Skeletal muscle satellite cell (primary cell): ENCODE measurements around the gene ZNF726. TPM values are rescaled to one million over a fixed set of nuclear protein-coding genes. Genes with fewer than 3 reads are reported as not detected.
"Not testable (repeated sequence)": the region's sequence is repeated elsewhere in the genome, so short reads cannot be mapped to it uniquely, and the experiment has no call there.

Source experiments
- H3K27me3 ChIP-seq: 2 replicates; pipeline ENCODE4 v1.7.0; 2013; ENCODE audit warnings: low read length; ENCODE audit not compliant: control insufficient read depth, insufficient read depth
- H3K36me3 ChIP-seq: 2 replicates; pipeline ENCODE4 v1.7.0; 2013; ENCODE audit warnings: mild to moderate bottlenecking, control low read depth, low read length; ENCODE audit not compliant: insufficient read depth
- H3K4me1 ChIP-seq: 2 replicates; pipeline ENCODE4 v1.7.0; 2013; ENCODE audit warnings: low read length; ENCODE audit not compliant: control insufficient read depth, insufficient read depth
- H3K4me2 ChIP-seq: 2 replicates; pipeline ENCODE4 v1.7.0; 2013; ENCODE audit warnings: mild to moderate bottlenecking, low read length
- H3K4me3 ChIP-seq: 2 replicates; pipeline ENCODE4 v1.7.0; 2013; ENCODE audit warnings: low read length
- H3K9ac ChIP-seq: 2 replicates; pipeline ENCODE4 v1.7.0; 2013; ENCODE audit warnings: mild to moderate bottlenecking, low read depth, low read length, moderate library complexity
- H3K9me3 ChIP-seq: replicated peaks from 2 replicates; pipeline ENCODE4 v1.7.0; 2013; ENCODE audit warnings: mild to moderate bottlenecking, control low read depth, low read length
- total RNA-seq: library from RNA; depleted of rRNA; stranded (reverse); fragments of >200 nt; gene quantifications from 2 replicates; pipeline ENCODE4 v1.2.3, GENCODE V29; 2012; rRNA removed

The ZNF726 gene
- total RNA-seq = 3.5 and 3.9 TPM in 2 replicates

GRCh38 chr19:23914402-23915286 lies at the start of gene ZNF726:
TSS of gene ZNF726 (plus strand) at chr19:23914886. CDS start at chr19:23914995, 109 bp downstream.
- Histone ChIP-seq H3K9me3 (no peaks in the 10 kb centered on the region), H3K4me3 (peak within 1 kb of the TSS; percentile 99), H3K4me1 (no peaks in the 10 kb centered on the region), H3K9ac (peak within 1 kb of the TSS; percentile 89), H3K36me3 (no peaks in the 10 kb centered on the region), H3K4me2 (peak within 1 kb of the TSS; percentile 84), H3K27me3 (no peaks in the 10 kb centered on the region)

- Histone ChIP-seq H3K9me3 (peaks cover 9% of the 10 kb centered on the region), H3K4me2 (no peak overlapping the region)
Observed at GRCh38 chr19:23867895-23868294, 46.8 kb upstream of the ZNF726 start.

GRCh38 chr19:23868630-23869029 lies 46.1 kb upstream of the ZNF726 start:
- no peaks in the 10 kb centered on the region for H3K36me3 ChIP-seq
- H3K27me3 ChIP-seq = no peaks in the 10 kb centered on the region
- no peak overlapping the region for H3K4me3 ChIP-seq
- no peak overlapping the region for H3K9ac ChIP-seq
- H3K4me2 ChIP-seq = no peak overlapping the region
- H3K4me1 ChIP-seq = no peaks in the 10 kb centered on the region
- peaks cover 5% of the 10 kb centered on the region for H3K9me3 ChIP-seq

More at GRCh38 chr19:23867895-23868294, 46.8 kb upstream of the ZNF726 start:
- no peak overlapping the region for H3K9ac ChIP-seq
- no peaks in the 10 kb centered on the region for H3K27me3 ChIP-seq
- H3K4me1 ChIP-seq = no peaks in the 10 kb centered on the region
- H3K36me3 ChIP-seq = no peaks in the 10 kb centered on the region
- H3K4me3 ChIP-seq = no peak overlapping the region

- no peaks in the 10 kb centered on the region for H3K9me3 ChIP-seq
- H3K4me2 ChIP-seq = no peak overlapping the region
- H3K9ac ChIP-seq = no peak overlapping the region
- no peak overlapping the region for H3K4me3 ChIP-seq
- no peaks in the 10 kb centered on the region for H3K27me3 ChIP-seq
- no peaks in the 10 kb centered on the region for H3K4me1 ChIP-seq
- no peaks in the 10 kb centered on the region for H3K36me3 ChIP-seq
Observed at GRCh38 chr19:23872282-23872919, 42.3 kb upstream of the ZNF726 start.

GRCh38 chr19:23876261-23876660 lies 38.4 kb upstream of the ZNF726 start:
- Histone ChIP-seq H3K9ac (no peak overlapping the region), H3K36me3 (no peaks in the 10 kb centered on the region), H3K27me3 (no peaks in the 10 kb centered on the region), H3K4me2 (no peak overlapping the region), H3K4me3 (no peak overlapping the region), H3K4me1 (no peaks in the 10 kb centered on the region), H3K9me3 (no peaks in the 10 kb centered on the region)

GRCh38 chr19:23876756-23877155 lies 37.9 kb upstream of the ZNF726 start:
- not testable (repeated sequence) for H3K4me3 ChIP-seq

GRCh38 chr19:23882493-23882892 lies 32.2 kb upstream of the ZNF726 start:
- no peak overlapping the region for H3K4me3 ChIP-seq
- H3K27me3 ChIP-seq = no peaks in the 10 kb centered on the region
- no peak overlapping the region for H3K4me2 ChIP-seq
- no peaks in the 10 kb centered on the region for H3K4me1 ChIP-seq
- H3K9me3 ChIP-seq = peaks cover 6% of the 10 kb centered on the region
- no peak overlapping the region for H3K9ac ChIP-seq
- no peaks in the 10 kb centered on the region for H3K36me3 ChIP-seq

More at GRCh38 chr19:23876756-23877155, 37.9 kb upstream of the ZNF726 start:
- H3K4me2 ChIP-seq, H3K36me3 ChIP-seq, H3K9ac ChIP-seq, H3K4me1 ChIP-seq, H3K27me3 ChIP-seq, H3K9me3 ChIP-seq: not testable (repeated sequence)

- H3K4me2 ChIP-seq = no peak overlapping the region
- peaks cover 9% of the 10 kb centered on the region for H3K9me3 ChIP-seq
- no peaks in the 10 kb centered on the region for H3K4me1 ChIP-seq
- no peaks in the 10 kb centered on the region for H3K27me3 ChIP-seq
- no peak overlapping the region for H3K4me3 ChIP-seq
- no peaks in the 10 kb centered on the region for H3K36me3 ChIP-seq
- H3K9ac ChIP-seq = no peak overlapping the region
Observed at GRCh38 chr19:23884363-23884762, 30.3 kb upstream of the ZNF726 start.

GRCh38 chr19:23887642-23888041 lies 27.0 kb upstream of the ZNF726 start:
- H3K27me3 ChIP-seq = no peaks in the 10 kb centered on the region

GRCh38 chr19:23896096-23896495 lies 18.6 kb upstream of the ZNF726 start:
- H3K9ac ChIP-seq, H3K4me3 ChIP-seq, H3K4me1 ChIP-seq, H3K36me3 ChIP-seq, H3K27me3 ChIP-seq, H3K9me3 ChIP-seq, H3K4me2 ChIP-seq: not testable (repeated sequence)

More at GRCh38 chr19:23887642-23888041, 27.0 kb upstream of the ZNF726 start:
- no peak overlapping the region for H3K4me3 ChIP-seq
- no peaks in the 10 kb centered on the region for H3K36me3 ChIP-seq
- H3K4me1 ChIP-seq = no peaks in the 10 kb centered on the region
- H3K9ac ChIP-seq = no peak overlapping the region
- H3K9me3 ChIP-seq = peaks cover 9% of the 10 kb centered on the region
- no peak overlapping the region for H3K4me2 ChIP-seq

- no peaks in the 10 kb centered on the region for H3K27me3 ChIP-seq
- H3K9ac ChIP-seq = no peak overlapping the region
- no peak overlapping the region for H3K4me3 ChIP-seq
- no peaks in the 10 kb centered on the region for H3K4me1 ChIP-seq
- H3K4me2 ChIP-seq = no peak overlapping the region
- no peaks in the 10 kb centered on the region for H3K36me3 ChIP-seq
- peaks cover 3% of the 10 kb centered on the region for H3K9me3 ChIP-seq
Observed at GRCh38 chr19:23896912-23897311, 17.8 kb upstream of the ZNF726 start.
